Adrenal gland (tissue), 5 donors: Measurements from ENCODE around the gene ZNF341.

Experiments used
- POLR2A ChIP-seq, 2 donors: fragments of 450-650 bp; IDR thresholded peaks; one replicate each; pipeline ENCODE4 v1.6.1; 2017; ENCODE audit warnings: antibody characterized with exemption in 2 of 2, mild to moderate bottlenecking in 2 of 2, moderate library complexity in 1 of 2
- TF ChIP-seq, protein P1 (sequence below), 6 experiments: fragments of 450-650 bp in 4 of 6; fragments of 200-600 bp in 2 of 6; sonication (generic) in 1 of 6; IDR thresholded peaks; 1 replicate in 5 of 6; 2 replicates in 1 of 6; pipeline versions ENCODE4 v1.5.1 to v1.8.0; 2016 to 2021; ENCODE audit warnings: antibody characterized with exemption in 6 of 6, mild to moderate bottlenecking in 2 of 6, moderate library complexity in 1 of 6
- donor health status: DM: no; HTN: no; CAD: no.

DNA sequence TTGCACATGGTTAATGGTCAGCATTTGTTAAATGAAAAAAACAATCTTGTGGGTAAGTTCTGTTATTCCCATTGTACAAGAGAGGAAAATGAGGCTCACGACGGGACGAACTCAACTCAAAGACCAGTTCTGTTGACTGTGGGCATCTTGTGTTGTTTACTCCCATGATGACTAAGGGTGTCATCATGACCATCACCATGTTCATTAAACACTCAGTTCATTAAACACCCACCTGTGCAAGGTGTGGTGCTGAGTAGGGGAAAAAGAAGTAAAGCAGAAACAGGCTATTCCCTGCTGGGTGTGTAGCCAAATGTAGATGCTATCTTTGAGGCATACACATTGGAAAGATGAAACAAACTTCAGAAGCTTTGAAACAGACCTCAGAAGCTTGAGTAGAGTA lies 83.9 kb downstream of the ZNF341 start:
- TF ChIP-seq, protein P1, sequence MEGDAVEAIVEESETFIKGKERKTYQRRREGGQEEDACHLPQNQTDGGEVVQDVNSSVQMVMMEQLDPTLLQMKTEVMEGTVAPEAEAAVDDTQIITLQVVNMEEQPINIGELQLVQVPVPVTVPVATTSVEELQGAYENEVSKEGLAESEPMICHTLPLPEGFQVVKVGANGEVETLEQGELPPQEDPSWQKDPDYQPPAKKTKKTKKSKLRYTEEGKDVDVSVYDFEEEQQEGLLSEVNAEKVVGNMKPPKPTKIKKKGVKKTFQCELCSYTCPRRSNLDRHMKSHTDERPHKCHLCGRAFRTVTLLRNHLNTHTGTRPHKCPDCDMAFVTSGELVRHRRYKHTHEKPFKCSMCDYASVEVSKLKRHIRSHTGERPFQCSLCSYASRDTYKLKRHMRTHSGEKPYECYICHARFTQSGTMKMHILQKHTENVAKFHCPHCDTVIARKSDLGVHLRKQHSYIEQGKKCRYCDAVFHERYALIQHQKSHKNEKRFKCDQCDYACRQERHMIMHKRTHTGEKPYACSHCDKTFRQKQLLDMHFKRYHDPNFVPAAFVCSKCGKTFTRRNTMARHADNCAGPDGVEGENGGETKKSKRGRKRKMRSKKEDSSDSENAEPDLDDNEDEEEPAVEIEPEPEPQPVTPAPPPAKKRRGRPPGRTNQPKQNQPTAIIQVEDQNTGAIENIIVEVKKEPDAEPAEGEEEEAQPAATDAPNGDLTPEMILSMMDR (IDR thresholded peaks at IDR 0.05): no peak
- no peak for TF ChIP-seq POLR2A (IDR thresholded peaks at IDR 0.05)
